HepG2 (cell line): ENCODE measurements around the gene ZFR. TPM values are rescaled to one million over a fixed set of nuclear protein-coding genes. Genes with fewer than 3 reads are reported as not detected.
A peak's percentile ranks its signal among the peaks of the same experiment; 100 is the strongest.

Experiments
- CEBPZ ChIP-seq: IDR thresholded peaks from 2 replicates; pipeline ENCODE4 v1.6.1; 2012; ENCODE audit warnings: low read length, improper control_type of control experiment
- DNMT3B ChIP-seq: conservative IDR thresholded peaks from 2 replicates; pipeline ENCODE4 v1.6.1; 2016; ENCODE audit warnings: missing biosample characterization, control low read depth
- GTF2F1 ChIP-seq: fragments of 150-350 bp; IDR thresholded peaks from 2 replicates; pipeline ENCODE4 v1.6.1; 2014; ENCODE audit warnings: low read length
- HBP1 ChIP-seq: IDR thresholded peaks from 2 replicates; pipeline ENCODE4 v1.6.1; 2016; ENCODE audit warnings: low read depth, control low read depth
- HNF4A ChIP-seq: sonication (generic); formaldehyde crosslinking; IDR thresholded peaks from 2 replicates; pipeline ENCODE4 v1.4.0; 2020; ENCODE audit warnings: missing genetic modification reagents
- KDM3A ChIP-seq: IDR thresholded peaks from 2 replicates; pipeline ENCODE4 v1.6.1; 2018; ENCODE audit warnings: low read depth, missing compliant biosample characterization
- NR2F6 ChIP-seq, 2 experiments: IDR thresholded peaks; 2 replicates each; pipeline ENCODE4 v1.6.1; 2016; ENCODE audit warnings: antibody characterized with exemption in 1 of 2, mild to moderate bottlenecking in 1 of 2
- NR3C1 ChIP-seq: sonication (generic); formaldehyde crosslinking; IDR thresholded peaks from 2 replicates; pipeline ENCODE4 v1.4.0; 2020; ENCODE audit warnings: missing genetic modification reagents
- PAF1 ChIP-seq: IDR thresholded peaks from 2 replicates; pipeline ENCODE4 v1.6.1; 2016; ENCODE audit warnings: missing genetic modification reagents, missing compliant biosample characterization
- PCBP2 ChIP-seq: fragments of 200-400 bp; formaldehyde crosslinking; optimal IDR thresholded peaks from 2 replicates; pipeline ENCODE3; 2018; ENCODE audit warnings: low read length, low read depth; ENCODE audit not compliant: poor library complexity, severe bottlenecking
- ZHX2 ChIP-seq, 2 experiments: sonication (generic) in 1 of 2; formaldehyde crosslinking in 1 of 2; IDR thresholded peaks; 2 replicates each; pipeline versions ENCODE4 v1.6.1 to v1.9.0; 2014 to 2022; ENCODE audit warnings: antibody characterized with exemption in 1 of 2, borderline replicate concordance in 1 of 2, inconsistent platforms in 1 of 2, low read depth in 1 of 2, missing genetic modification reagents in 1 of 2
- ZNF264 ChIP-seq: sonication (generic); formaldehyde crosslinking; IDR thresholded peaks from 2 replicates; pipeline ENCODE4 v1.4.0; 2020; ENCODE audit warnings: missing genetic modification reagents
- ZNF333 ChIP-seq: sonication (generic); formaldehyde crosslinking; IDR thresholded peaks from 2 replicates; pipeline ENCODE4 v1.4.0; 2020; ENCODE audit warnings: mild to moderate bottlenecking, missing genetic modification reagents, borderline replicate concordance
- ZNF574 ChIP-seq: sonication (generic); formaldehyde crosslinking; IDR thresholded peaks from 2 replicates; pipeline ENCODE4 v1.4.0; 2020; ENCODE audit warnings: missing genetic modification reagents
- ZNF629 ChIP-seq: sonication (generic); formaldehyde crosslinking; conservative IDR thresholded peaks from 2 replicates; pipeline ENCODE4 v1.5.0; 2020; ENCODE audit warnings: missing genetic modification reagents
- ZSCAN21 ChIP-seq: sonication (generic); formaldehyde crosslinking; IDR thresholded peaks from 2 replicates; pipeline ENCODE4 v1.8.0; 2022; ENCODE audit warnings: mild to moderate bottlenecking, missing genetic modification reagents, moderate library complexity, borderline replicate concordance
- polyA plus RNA-seq, 8 experiments: library from polyadenylated mRNA; depleted of rRNA in 3 of 8; stranded (reverse) in 7 of 8; unstranded in 1 of 8; fragments of >200 nt; fragmentation: Illumina TruSeq in 4 of 8; extraction: Trizol in 4 of 8; gene quantifications; 2 replicates each; pipeline versions ENCODE4 v1.2.1 to v1.2.3, GENCODE V29; 2011 to 2016; ENCODE audit warnings: low read depth in 4 of 8, missing spikeins in 1 of 8, mixed read lengths in 1 of 8; ENCODE audit not compliant: insufficient read depth in 1 of 8
- total RNA-seq, 5 experiments: library from RNA; depleted of rRNA; stranded (reverse); fragments of >200 nt; fragmentation: Illumina TruSeq; extraction: Trizol; gene quantifications; 2 replicates each; pipeline ENCODE4 v1.2.3, GENCODE V29; 2016; ENCODE audit warnings: low read depth in 1 of 5

Gene ZFR
- total and polyA plus RNA-seq, 2 of the 13 experiments (the other 11 are each of a cell fraction or from before 2014, with no cell fraction given) = 89.0 to 92.8 TPM

GRCh38 chr5:32314658-32315057, 129.9 kb downstream of the ZFR start (continued):
- TF ChIP-seq CEBPZ = no peak
- TF ChIP-seq ZNF333 (CRISPR knock-in tag) = no peak
- TF ChIP-seq DNMT3B (CRISPR knock-in tag) = no peak
- peak; percentile 72 for TF ChIP-seq HNF4A (CRISPR knock-in tag)
- TF ChIP-seq NR3C1 = no peak
- TF ChIP-seq ZSCAN21 (CRISPR knock-in tag) = peak; percentile 34; the same call in 1 of the 2 replicates
- no peak for TF ChIP-seq ZHX2 (IDR thresholded peaks at IDR 0.05; ENCODE audit: low read depth)
- TF ChIP-seq ZHX2 (CRISPR knock-in tag; IDR thresholded peaks at IDR 0.05; ENCODE audit: borderline replicate concordance) = no peak
- no peak for TF ChIP-seq PAF1 (CRISPR knock-in tag)
- TF ChIP-seq GTF2F1 = no peak
- no peak for TF ChIP-seq ZNF629 (CRISPR knock-in tag)
- TF ChIP-seq NR2F6 (IDR thresholded peaks at IDR 0.05) = peak; percentile 53
- peak; percentile 53; the same call in 1 of the 2 replicates for TF ChIP-seq NR2F6 (CRISPR knock-in tag; IDR thresholded peaks at IDR 0.05)
- no peak for TF ChIP-seq ZNF264
- TF ChIP-seq HBP1 (CRISPR knock-in tag) = no peak
- TF ChIP-seq PCBP2 = no peak
- no peak for TF ChIP-seq ZNF574 (CRISPR knock-in tag)
- no peak for TF ChIP-seq KDM3A (CRISPR knock-in tag)
